ENCODE data around the gene ARHGAP4. TPM values are rescaled to one million over a fixed set of nuclear protein-coding genes. Genes with fewer than 3 reads are reported as not detected.

ARHGAP4 gene
- total and polyA plus RNA-seq, 2 donors from 2014 or later = 38.3 to 73.0 TPM

- intact Hi-C loops (cut with DNase I) = loop anchor here (10.0 kb wide), 1 partner anchor 190 kb away; the partner anchor contains the start of gene PLXNB3
- peak in 1 of 5 donors; percentile 80 for DNase-seq
- Histone ChIP-seq H3K9ac (ENCODE audit: low read length in 3 of 3) (no peak overlapping the region), H3K9me3 (ENCODE audit: control insufficient read depth in 2 of 3, insufficient read depth in 1 of 3, low read length in 3 of 3) (no peaks in the 10 kb centered on the region), H3K27me3 (ENCODE audit: control insufficient read depth, insufficient read depth, low read length) (no peaks in the 10 kb centered on the region), H3K4me3 (ENCODE audit: low read length in 3 of 3) (no peak overlapping the region), H3K4me1 (ENCODE audit: control insufficient read depth in 2 of 3, insufficient read depth in 2 of 3, low read depth in 1 of 3, low read length in 3 of 3) (peaks cover 0 to under 1% (median 0%) of the 10 kb centered on the region in 3 donors), H3K27ac (ENCODE audit: low read depth in 2 of 2, low read length in 2 of 2) (no peak overlapping the region), H3K36me3 (ENCODE audit: control insufficient read depth in 2 of 3, insufficient read depth in 3 of 3, low read length in 3 of 3) (peaks cover 2 to 38% (median 13%) of the 10 kb centered on the region in 3 donors)
- TF ChIP-seq CTCF (IDR thresholded peaks at IDR 0.05; ENCODE audit: borderline replicate concordance, extremely low read depth, insufficient read depth) = no peak
- FAIRE-seq = no peak
Observed at GRCh38 chrX:153954558-153955227, 28.6 kb upstream of the ARHGAP4 start.

GRCh38 chrX:153953892-153954557, 28.0 kb upstream of the ARHGAP4 start:
- Histone ChIP-seq H3K4me1 (ENCODE audit: control insufficient read depth in 2 of 3, insufficient read depth in 2 of 3, low read depth in 1 of 3, low read length in 3 of 3) (peaks cover 0 to 4% (median 0%) of the 10 kb centered on the region in 3 donors), H3K27ac (ENCODE audit: low read depth in 2 of 2, low read length in 2 of 2) (no peak overlapping the region), H3K9ac (ENCODE audit: low read length in 3 of 3) (no peak overlapping the region), H3K4me3 (ENCODE audit: low read length in 3 of 3) (no peak overlapping the region), H3K36me3 (ENCODE audit: control insufficient read depth in 2 of 3, insufficient read depth in 3 of 3, low read length in 3 of 3) (peaks cover 2 to 33% (median 12%) of the 10 kb centered on the region in 3 donors), H3K9me3 (ENCODE audit: control insufficient read depth in 2 of 3, insufficient read depth in 1 of 3, low read length in 3 of 3) (no peaks in the 10 kb centered on the region), H3K27me3 (ENCODE audit: control insufficient read depth, insufficient read depth, low read length) (no peaks in the 10 kb centered on the region)
- intact Hi-C loops (cut with DNase I) = loop anchor here (10.0 kb wide), 1 partner anchor 189 kb away; the partner anchor contains the start of gene PLXNB3
- FAIRE-seq = no peak
- DNase-seq = peak in 1 of 5 donors; percentile 76
- TF ChIP-seq CTCF (IDR thresholded peaks at IDR 0.05; ENCODE audit: borderline replicate concordance, extremely low read depth, insufficient read depth) = no peak

GRCh38 chrX:153953342-153953830, 27.3 kb upstream of the ARHGAP4 start:
- TF ChIP-seq CTCF (IDR thresholded peaks at IDR 0.05; ENCODE audit: borderline replicate concordance, extremely low read depth, insufficient read depth) = peak; percentile 88
- intact Hi-C loops (cut with DNase I) = loop anchor here (10.0 kb wide), 1 partner anchor 189 kb away; the partner anchor contains the start of gene PLXNB3
- DNase-seq (peak; percentile 77 to 88 (median 81)), FAIRE-seq (no peak)
- H3K27me3 ChIP-seq (ENCODE audit: control insufficient read depth, insufficient read depth, low read length) = no peaks in the 10 kb centered on the region
- H3K4me3 ChIP-seq (ENCODE audit: low read length in 3 of 3) = no peak overlapping the region
- peaks cover 0 to 4% (median 0%) of the 10 kb centered on the region in 3 donors for H3K4me1 ChIP-seq (ENCODE audit: control insufficient read depth in 2 of 3, insufficient read depth in 2 of 3, low read depth in 1 of 3, low read length in 3 of 3)
- H3K9ac ChIP-seq (ENCODE audit: low read length in 3 of 3) = no peak overlapping the region
- peaks cover 2 to 31% (median 10%) of the 10 kb centered on the region in 3 donors for H3K36me3 ChIP-seq (ENCODE audit: control insufficient read depth in 2 of 3, insufficient read depth in 3 of 3, low read length in 3 of 3)
- no peak overlapping the region for H3K27ac ChIP-seq (ENCODE audit: low read depth in 2 of 2, low read length in 2 of 2)
- H3K9me3 ChIP-seq (ENCODE audit: control insufficient read depth in 2 of 3, insufficient read depth in 1 of 3, low read length in 3 of 3) = no peaks in the 10 kb centered on the region

All from kidney (tissue), 14 donors.